Calu3 (cell line): ENCODE results near the gene SMC5. TPM values are rescaled to one million over a fixed set of nuclear protein-coding genes. Genes with fewer than 3 reads are reported as not detected.
"Not testable (repeated sequence)": the region's sequence is repeated elsewhere in the genome, so short reads cannot be mapped to it uniquely, and the experiment has no call there.

ENCODE experiments used
- BruUV-seq: library from RNA; stranded (reverse); fragments of 400-500 nt; replicated peaks from 2 replicates; lab custom pipeline; 2021; lab: Mats Ljungman, UMichigan
- CTCF ChIA-PET: fragments of 300-600 bp; sonication (Branson Sonifier 250); formaldehyde crosslinking; loops from one replicate; lab custom pipeline; 2022; ENCODE audit warnings: antibody characterized with exemption; lab: Charles Lee
- DNase-seq: peaks from one replicate; pipeline ENCODE4 v3.0.0; 2022
- H3K27ac Mint-ChIP-seq: one replicate; pipeline ENCODE4 v1.8.0; 2022; ENCODE audit warnings: mixed read lengths; ENCODE audit not compliant: unreplicated experiment
- H3K27me3 Mint-ChIP-seq: one replicate; pipeline ENCODE4 v1.8.0; 2022; ENCODE audit warnings: mixed read lengths; ENCODE audit not compliant: unreplicated experiment
- H3K36me3 Mint-ChIP-seq: one replicate; pipeline ENCODE4 v1.8.0; 2022; ENCODE audit warnings: mild to moderate bottlenecking, moderate library complexity, mixed read lengths; ENCODE audit not compliant: insufficient read depth, unreplicated experiment
- H3K4me1 Mint-ChIP-seq: one replicate; pipeline ENCODE4 v1.8.0; 2022; ENCODE audit warnings: mild to moderate bottlenecking, low read depth, mixed read lengths; ENCODE audit not compliant: unreplicated experiment
- H3K4me3 Mint-ChIP-seq: one replicate; pipeline ENCODE4 v1.8.0; 2022; ENCODE audit warnings: mild to moderate bottlenecking, low read depth, moderate library complexity, mixed read lengths; ENCODE audit not compliant: unreplicated experiment
- H3K9me3 Mint-ChIP-seq: one replicate; pipeline ENCODE4 v1.8.0; 2022; ENCODE audit warnings: low read depth, mixed read lengths; ENCODE audit not compliant: unreplicated experiment
- intact Hi-C: fragments of 100-400 bp; cut with micrococcal nuclease; formaldehyde crosslinking; loops from one replicate; pipeline ENCODE4 v1.10.0; 2022; ENCODE audit not compliant: unreplicated experiment
- total RNA-seq: library from RNA; stranded (reverse); gene quantifications from 2 replicates; pipeline ENCODE4 v1.2.3, GENCODE V29; 2022
- TF ChIP-seq, protein P1 (sequence below): fragments of 200-600 bp; IDR thresholded peaks from one replicate; pipeline ENCODE4 v1.8.0; 2022; ENCODE audit warnings: antibody characterized with exemption; ENCODE audit not compliant: unreplicated experiment

The SMC5 gene
- total RNA-seq, 1 experiment from 2014 or later: 28.6 TPM

DNA sequence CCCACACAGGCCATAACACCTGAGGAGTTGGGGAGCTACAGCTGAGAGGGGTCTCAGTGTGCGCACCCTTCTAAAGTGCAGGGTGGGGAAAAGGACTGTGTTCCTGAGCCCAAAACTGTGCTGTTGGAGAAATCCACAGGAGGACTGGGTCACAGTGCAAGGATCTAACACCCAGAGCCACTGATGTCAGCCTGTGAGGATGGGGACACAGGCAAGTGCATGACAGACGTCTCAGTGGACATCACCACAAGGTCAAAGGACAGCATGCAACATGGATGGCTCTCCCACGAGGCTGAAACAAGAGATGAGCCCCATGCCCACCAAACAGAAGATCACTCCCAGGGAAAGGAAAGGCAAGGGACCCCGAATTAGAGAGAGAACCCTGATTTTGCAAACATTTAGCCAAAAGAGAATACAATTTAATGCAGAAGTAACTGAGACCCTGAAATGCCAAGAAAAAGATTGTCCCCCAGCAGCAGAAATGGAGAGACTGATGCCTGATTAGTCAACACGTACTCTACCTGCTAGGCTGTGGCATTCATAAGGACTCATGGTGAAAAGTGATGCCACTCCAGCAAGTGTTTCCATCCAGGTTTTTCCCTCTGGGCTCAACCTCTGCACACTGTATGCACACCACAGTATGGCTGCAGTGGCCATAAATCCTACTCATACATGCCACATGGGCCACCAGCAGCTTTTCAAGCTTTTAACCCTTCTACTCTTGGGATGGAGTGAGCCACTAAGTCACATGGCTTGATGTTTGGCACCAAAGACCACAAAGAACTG lies 141.5 kb downstream of the SMC5 start:
- no peak for DNase-seq
- CTCF ChIA-PET: no interaction called here
- no peaks in the 10 kb centered on the region for H3K9me3 Mint-ChIP-seq
- no peak overlapping the region for H3K27ac Mint-ChIP-seq
- H3K4me3 Mint-ChIP-seq: no peak overlapping the region
- H3K36me3 Mint-ChIP-seq: no peaks in the 10 kb centered on the region
- H3K27me3 Mint-ChIP-seq: no peaks in the 10 kb centered on the region
- TF ChIP-seq, protein P1, sequence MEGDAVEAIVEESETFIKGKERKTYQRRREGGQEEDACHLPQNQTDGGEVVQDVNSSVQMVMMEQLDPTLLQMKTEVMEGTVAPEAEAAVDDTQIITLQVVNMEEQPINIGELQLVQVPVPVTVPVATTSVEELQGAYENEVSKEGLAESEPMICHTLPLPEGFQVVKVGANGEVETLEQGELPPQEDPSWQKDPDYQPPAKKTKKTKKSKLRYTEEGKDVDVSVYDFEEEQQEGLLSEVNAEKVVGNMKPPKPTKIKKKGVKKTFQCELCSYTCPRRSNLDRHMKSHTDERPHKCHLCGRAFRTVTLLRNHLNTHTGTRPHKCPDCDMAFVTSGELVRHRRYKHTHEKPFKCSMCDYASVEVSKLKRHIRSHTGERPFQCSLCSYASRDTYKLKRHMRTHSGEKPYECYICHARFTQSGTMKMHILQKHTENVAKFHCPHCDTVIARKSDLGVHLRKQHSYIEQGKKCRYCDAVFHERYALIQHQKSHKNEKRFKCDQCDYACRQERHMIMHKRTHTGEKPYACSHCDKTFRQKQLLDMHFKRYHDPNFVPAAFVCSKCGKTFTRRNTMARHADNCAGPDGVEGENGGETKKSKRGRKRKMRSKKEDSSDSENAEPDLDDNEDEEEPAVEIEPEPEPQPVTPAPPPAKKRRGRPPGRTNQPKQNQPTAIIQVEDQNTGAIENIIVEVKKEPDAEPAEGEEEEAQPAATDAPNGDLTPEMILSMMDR: no peak
- intact Hi-C loops: no loop called here
- no peaks in the 10 kb centered on the region for H3K4me1 Mint-ChIP-seq
- BruUV-seq: no TSS peak

GRCh38 chr9:70401241-70401640 lies 142.5 kb downstream of the SMC5 start:
- DNase-seq, CTCF ChIA-PET, H3K4me3 Mint-ChIP-seq, H3K36me3 Mint-ChIP-seq, H3K9me3 Mint-ChIP-seq, BruUV-seq, H3K27me3 Mint-ChIP-seq, H3K4me1 Mint-ChIP-seq, intact Hi-C loops, H3K27ac Mint-ChIP-seq: not testable (repeated sequence)

DNA sequence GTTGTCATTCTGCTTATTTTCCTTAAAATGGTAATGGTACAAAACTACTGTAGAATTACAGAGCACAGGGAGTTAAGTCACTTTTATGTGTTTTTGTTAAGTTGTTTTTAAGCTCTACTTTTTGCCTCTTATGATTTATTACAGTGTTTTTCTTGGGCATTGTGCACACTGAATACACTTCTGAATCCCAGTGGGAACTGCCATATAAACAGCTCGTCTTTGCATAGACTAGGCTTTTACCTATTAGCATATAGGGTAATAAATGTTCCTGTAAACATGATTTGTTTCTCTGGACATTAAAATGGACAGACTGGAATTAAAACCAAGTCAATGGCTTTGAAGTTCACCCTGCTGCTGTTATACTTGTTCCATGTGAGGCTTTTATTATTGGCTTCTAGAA lies 143.4 kb downstream of the SMC5 start:
- H3K4me3 Mint-ChIP-seq: no peak overlapping the region
- BruUV-seq: no TSS peak
- no peaks in the 10 kb centered on the region for H3K9me3 Mint-ChIP-seq
- CTCF ChIA-PET: interaction anchor here (0.8 kb wide), 1 partner anchor 200 kb away, joined by 3 read pairs; no protein-coding TSS in a partner anchor
- no peak for DNase-seq
- intact Hi-C loops: no loop called here
- no peaks in the 10 kb centered on the region for H3K4me1 Mint-ChIP-seq
- no peaks in the 10 kb centered on the region for H3K27me3 Mint-ChIP-seq
- H3K27ac Mint-ChIP-seq: no peak overlapping the region
- H3K36me3 Mint-ChIP-seq: no peaks in the 10 kb centered on the region
- TF ChIP-seq, protein P1: no peak

- H3K9me3 Mint-ChIP-seq: no peaks in the 10 kb centered on the region
- no peaks in the 10 kb centered on the region for H3K4me1 Mint-ChIP-seq
- CTCF ChIA-PET: no interaction called here
- H3K27me3 Mint-ChIP-seq: no peaks in the 10 kb centered on the region
- H3K27ac Mint-ChIP-seq: no peak overlapping the region
- BruUV-seq: no TSS peak
- H3K4me3 Mint-ChIP-seq: no peak overlapping the region
- no peaks in the 10 kb centered on the region for H3K36me3 Mint-ChIP-seq
- DNase-seq: no peak
- TF ChIP-seq, protein P1: no peak
- intact Hi-C loops: no loop called here
These were observed 144.4 kb downstream of the SMC5 start for GRCh38 chr9:70403166-70403565.

DNA sequence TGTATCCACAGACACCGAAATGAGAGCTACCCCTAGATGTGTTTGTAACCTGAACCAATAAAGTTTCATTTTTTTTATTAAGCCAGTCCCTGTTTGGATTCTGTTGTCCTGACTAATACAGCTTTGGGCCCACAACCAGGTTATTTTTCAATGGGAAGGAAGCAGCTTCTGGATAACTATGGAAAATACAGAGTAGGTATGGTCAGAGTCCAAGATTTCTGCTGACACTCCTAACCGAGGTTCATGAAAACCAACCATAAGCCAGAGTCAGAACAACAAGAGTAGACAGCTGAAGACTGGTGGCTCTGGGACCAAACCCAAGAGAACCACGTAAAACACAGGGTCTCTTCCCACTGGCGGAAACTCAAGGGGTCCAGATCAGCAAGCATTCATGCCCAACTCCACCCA lies 144.8 kb downstream of the SMC5 start:
- intact Hi-C loops: no loop called here
- no peaks in the 10 kb centered on the region for H3K36me3 Mint-ChIP-seq
- no TSS peak for BruUV-seq
- no peaks in the 10 kb centered on the region for H3K9me3 Mint-ChIP-seq
- TF ChIP-seq, protein P1: no peak
- CTCF ChIA-PET: no interaction called here
- H3K4me3 Mint-ChIP-seq: no peak overlapping the region
- no peaks in the 10 kb centered on the region for H3K4me1 Mint-ChIP-seq
- no peak overlapping the region for H3K27ac Mint-ChIP-seq
- H3K27me3 Mint-ChIP-seq: no peaks in the 10 kb centered on the region
- no peak for DNase-seq
